ENCODE results near the gene ZC3H10.

The ZC3H10 gene

DNA sequence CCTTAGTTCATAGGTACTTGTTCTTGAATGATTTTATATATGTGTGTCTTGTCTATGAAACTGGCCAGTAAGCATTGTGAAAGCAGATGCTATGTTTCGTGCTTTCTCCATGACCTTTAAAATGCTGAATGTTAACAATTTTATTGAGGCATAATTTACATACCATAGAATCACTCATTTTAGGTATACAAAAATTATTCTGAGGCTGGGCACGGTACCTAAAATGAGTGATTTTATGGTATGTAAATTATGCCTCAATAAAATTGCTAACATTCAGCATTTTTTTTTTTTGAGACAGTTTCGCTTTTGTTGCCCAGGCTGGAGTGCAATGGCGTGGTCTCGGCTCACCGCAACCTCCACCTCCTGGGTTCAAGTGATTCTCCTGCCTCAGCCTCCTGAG is 16.8 kb downstream of the ZC3H10 start:
- DNase-seq (ENCODE audit: low read depth) = no peak
- no peak overlapping the region for H3K4me3 ChIP-seq (ENCODE audit: control insufficient read depth, low read depth, low read length)
- TF ChIP-seq, protein P1, sequence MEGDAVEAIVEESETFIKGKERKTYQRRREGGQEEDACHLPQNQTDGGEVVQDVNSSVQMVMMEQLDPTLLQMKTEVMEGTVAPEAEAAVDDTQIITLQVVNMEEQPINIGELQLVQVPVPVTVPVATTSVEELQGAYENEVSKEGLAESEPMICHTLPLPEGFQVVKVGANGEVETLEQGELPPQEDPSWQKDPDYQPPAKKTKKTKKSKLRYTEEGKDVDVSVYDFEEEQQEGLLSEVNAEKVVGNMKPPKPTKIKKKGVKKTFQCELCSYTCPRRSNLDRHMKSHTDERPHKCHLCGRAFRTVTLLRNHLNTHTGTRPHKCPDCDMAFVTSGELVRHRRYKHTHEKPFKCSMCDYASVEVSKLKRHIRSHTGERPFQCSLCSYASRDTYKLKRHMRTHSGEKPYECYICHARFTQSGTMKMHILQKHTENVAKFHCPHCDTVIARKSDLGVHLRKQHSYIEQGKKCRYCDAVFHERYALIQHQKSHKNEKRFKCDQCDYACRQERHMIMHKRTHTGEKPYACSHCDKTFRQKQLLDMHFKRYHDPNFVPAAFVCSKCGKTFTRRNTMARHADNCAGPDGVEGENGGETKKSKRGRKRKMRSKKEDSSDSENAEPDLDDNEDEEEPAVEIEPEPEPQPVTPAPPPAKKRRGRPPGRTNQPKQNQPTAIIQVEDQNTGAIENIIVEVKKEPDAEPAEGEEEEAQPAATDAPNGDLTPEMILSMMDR (conservative IDR thresholded peaks at IDR 0.05; ENCODE audit: control insufficient read depth, insufficient read depth, low read depth, low read length) = no peak

DNA sequence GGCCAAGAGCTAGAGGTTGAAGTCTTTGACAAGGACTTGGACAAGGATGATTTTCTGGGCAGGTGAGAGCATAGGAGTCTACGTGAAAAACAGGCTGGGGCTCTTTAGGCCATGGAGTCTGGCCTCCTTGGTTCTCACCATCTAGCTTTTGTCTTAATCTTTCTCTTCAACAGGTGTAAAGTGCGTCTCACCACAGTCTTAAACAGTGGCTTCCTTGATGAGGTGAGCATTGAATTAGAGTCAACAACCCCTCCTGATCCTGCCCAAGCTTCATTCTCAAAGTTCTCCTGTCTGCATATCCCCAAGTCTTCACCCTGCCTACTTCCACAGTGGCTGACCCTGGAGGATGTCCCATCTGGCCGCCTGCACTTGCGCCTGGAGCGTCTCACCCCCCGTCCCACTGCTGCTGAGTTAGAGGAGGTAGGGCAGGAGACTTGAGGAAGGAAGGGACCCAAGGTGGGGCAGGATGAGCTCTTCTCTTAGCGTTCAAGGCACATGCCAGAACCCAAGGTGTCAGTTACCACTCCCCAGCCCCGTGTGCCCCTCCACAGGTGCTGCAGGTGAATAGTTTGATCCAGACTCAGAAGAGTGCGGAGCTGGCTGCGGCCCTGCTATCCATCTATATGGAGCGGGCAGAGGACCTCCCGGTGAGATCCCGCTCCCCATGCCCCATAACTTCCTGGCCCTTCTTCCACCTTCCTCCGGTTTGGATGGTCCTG is 19.9 kb downstream of the ZC3H10 start:
- no peak overlapping the region for H3K4me3 ChIP-seq (ENCODE audit: control insufficient read depth, low read depth, low read length)
- no peak for DNase-seq (ENCODE audit: low read depth)
- TF ChIP-seq, protein P1 (conservative IDR thresholded peaks at IDR 0.05; ENCODE audit: control insufficient read depth, insufficient read depth, low read depth, low read length) = no peak

DNA sequence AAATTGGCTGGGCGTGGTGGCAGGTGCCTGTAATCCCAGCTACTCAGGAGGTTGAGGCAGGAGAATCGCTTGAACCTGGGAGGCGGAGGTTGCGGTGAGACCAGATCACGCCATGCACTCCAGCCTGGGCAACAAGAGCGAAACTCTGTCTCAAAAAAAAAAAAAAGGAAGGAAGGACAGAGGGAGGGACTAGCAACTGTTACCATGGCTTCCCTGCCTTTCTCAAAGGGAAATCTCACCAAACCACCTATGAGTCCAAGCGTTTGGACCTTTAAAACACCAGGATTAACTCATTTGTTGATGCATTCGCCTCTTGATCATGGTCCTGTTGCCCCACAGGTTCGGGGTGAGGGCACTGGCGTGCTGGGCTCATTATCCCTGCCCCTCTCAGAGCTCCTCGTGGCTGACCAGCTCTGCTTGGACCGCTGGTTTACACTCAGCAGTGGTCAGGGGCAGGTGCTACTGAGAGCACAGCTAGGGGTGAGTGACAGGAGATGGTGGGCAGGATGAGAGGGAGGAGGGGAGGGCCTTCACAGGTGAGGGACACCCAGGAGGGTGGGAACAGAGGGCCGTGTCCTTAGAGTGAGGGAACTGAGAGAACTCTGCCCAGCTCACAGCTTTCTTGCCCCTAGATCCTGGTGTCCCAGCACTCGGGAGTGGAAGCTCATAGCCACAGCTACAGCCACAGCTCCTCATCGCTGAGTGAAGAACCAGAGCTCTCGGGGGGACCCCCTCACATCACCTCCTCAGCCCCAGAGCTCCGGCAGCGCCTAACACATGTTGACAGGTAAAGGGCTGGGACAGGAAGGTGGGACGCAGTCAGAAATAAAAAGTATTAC is 24.1 kb downstream of the ZC3H10 start:
- H3K4me3 ChIP-seq (ENCODE audit: control insufficient read depth, low read depth, low read length) = no peak overlapping the region
- TF ChIP-seq, protein P1 (conservative IDR thresholded peaks at IDR 0.05; ENCODE audit: control insufficient read depth, insufficient read depth, low read depth, low read length) = no peak
- DNase-seq (ENCODE audit: low read depth) = no peak

DNA sequence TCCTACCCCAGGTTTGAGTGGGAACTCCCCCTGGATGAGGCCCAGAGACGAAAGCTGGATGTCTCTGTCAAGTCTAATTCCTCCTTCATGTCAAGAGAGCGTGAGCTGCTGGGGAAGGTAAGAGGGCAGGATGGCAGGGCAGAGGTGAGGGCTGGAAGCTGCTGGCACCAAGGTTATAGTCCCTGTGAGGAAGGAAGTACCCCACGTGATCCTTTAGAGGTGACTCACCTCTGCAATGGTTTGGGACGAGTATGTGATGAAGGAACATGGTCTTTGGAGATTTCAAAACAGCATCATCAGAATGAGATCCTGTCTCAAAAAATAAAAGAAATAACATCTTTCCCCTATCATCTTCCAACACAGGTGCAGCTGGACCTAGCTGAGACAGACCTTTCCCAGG is 25.2 kb downstream of the ZC3H10 start:
- TF ChIP-seq, protein P1 (conservative IDR thresholded peaks at IDR 0.05; ENCODE audit: control insufficient read depth, insufficient read depth, low read depth, low read length) = no peak
- no peak for DNase-seq (ENCODE audit: low read depth)
- no peak overlapping the region for H3K4me3 ChIP-seq (ENCODE audit: control insufficient read depth, low read depth, low read length)

DNA sequence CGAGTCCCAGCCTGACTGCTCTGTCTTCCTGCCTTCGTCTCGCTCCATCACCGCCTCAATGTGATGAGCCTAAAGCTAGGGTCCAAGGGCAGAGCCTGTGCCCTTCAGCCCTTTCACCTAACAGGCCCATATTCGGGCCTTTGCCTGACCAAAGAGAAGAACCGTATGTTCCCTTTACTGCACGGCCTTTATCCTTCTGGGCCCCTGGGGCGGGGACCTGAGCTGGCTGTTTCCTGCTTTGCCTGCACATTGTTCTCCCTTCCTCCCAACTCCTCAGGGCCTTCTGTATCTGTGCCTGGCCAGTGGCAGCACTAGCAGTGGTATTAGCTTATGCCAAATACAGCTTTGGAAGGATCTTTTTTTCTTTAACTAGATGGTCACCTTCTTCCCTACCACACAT is 25.8 kb downstream of the ZC3H10 start:
- H3K4me3 ChIP-seq (ENCODE audit: control insufficient read depth, low read depth, low read length) = no peak overlapping the region
- TF ChIP-seq, protein P1 (conservative IDR thresholded peaks at IDR 0.05; ENCODE audit: control insufficient read depth, insufficient read depth, low read depth, low read length) = no peak
- DNase-seq (ENCODE audit: low read depth) = no peak

DNA sequence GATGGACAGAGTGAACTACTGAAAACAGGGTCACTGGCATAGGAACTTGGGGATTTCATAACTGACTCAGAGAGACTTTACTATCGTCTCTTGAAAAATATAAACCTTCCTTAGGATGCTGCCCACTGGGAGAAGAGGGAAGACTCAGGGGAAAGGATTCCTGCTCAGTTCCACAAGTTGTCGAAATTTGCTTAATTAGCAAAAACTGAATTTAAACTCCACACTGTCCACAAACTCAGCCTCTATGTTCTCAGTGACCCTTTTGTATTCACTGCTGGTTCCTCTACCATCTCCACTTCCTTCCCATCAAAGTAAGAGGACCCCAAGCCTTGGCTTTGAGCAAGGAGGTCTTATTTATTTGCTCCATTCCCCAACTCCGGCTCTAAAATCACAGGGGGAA is 27.2 kb downstream of the ZC3H10 start:
- H3K4me3 ChIP-seq (ENCODE audit: control insufficient read depth, low read depth, low read length) = no peak overlapping the region
- DNase-seq (ENCODE audit: low read depth) = no peak
- TF ChIP-seq, protein P1 (conservative IDR thresholded peaks at IDR 0.05; ENCODE audit: control insufficient read depth, insufficient read depth, low read depth, low read length) = no peak

Measured in fibroblast of mammary gland (primary cell).